ENCODE results near the gene DLX5. TPM values are rescaled to one million over a fixed set of nuclear protein-coding genes. Genes with fewer than 3 reads are reported as not detected.

The DLX5 gene
- total and polyA plus RNA-seq, 2 donors (not counting 3 experiments of a cell fraction or from before 2014, with no cell fraction given) = not detected

DNA sequence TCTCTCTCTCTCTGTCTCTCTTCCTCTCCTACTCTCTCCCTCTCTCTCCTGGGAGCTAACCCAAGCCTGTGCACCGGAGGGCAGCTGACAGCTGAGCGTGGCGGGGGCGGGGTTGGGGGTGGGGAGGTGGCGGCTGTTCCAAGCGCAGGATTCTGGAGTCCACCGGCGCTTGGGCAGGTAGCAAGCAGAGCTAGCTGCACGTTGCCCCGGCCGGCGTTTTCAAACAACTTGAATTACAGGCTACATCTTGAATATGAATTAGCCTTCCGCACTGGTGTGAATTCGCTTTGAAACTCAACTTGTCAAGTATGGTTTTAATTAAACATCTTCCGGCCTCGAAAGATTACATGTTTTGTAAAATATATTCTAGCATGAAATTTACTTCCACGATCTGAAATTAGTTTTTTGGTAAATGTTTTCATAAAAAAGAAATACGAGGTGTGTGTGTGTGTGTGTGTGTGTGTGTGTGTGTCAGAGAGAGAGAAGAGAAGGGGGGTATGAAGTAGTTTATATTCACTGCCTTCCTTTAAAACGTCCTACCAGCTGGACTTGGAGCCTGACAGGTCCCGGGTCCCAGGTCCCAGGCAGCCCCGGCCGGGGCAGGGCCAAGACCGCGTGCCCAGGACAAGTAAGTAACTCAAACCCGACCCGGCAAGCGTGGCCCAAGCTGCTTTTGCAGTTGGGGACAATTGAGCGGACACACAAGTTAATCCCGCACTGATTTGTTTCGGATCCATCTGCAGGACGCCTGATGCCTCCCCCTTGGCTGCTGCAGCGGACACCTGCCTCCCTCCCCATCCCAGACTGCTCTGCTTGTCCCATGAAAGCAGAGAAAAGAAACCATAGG, 28.3 kb downstream of the DLX5 start:
- Histone ChIP-seq H3K4me1 (ENCODE audit: control insufficient read depth, extremely low read depth, insufficient read depth, low read length) (no peaks in the 10 kb centered on the region), H3K9ac (replicated peaks; ENCODE audit: extremely low read depth, insufficient read depth, low read length) (no peak overlapping the region), H3K27me3 (ENCODE audit: control insufficient read depth in 2 of 2, insufficient read depth in 2 of 2, low read length in 2 of 2) (peaks cover 90 to 97% of the 10 kb centered on the region in 2 experiments), H3K4me3 (replicated peaks in 1 of 3; ENCODE audit: insufficient read depth in 1 of 3, low read depth in 1 of 3, low read length in 3 of 3) (no peak overlapping the region), H2AFZ (ENCODE audit: low read depth, low read length) (no peak overlapping the region), H3K27ac (ENCODE audit: insufficient read depth, low read depth, low read length) (no peak overlapping the region), H3K79me2 (ENCODE audit: control insufficient read depth, insufficient read depth, low read length) (no peaks in the 10 kb centered on the region), H3K36me3 (ENCODE audit: control insufficient read depth in 2 of 2, extremely low read depth in 1 of 2, insufficient read depth in 2 of 2, low read length in 2 of 2) (no peaks in the 10 kb centered on the region), H3K9me3 (replicated peaks; ENCODE audit: control insufficient read depth, insufficient read depth, low read length) (no peaks in the 10 kb centered on the region), H3K9me1 (replicated peaks; ENCODE audit: control insufficient read depth, extremely low read depth, insufficient read depth, low read length) (no peaks in the 10 kb centered on the region), H4K20me1 (replicated peaks; ENCODE audit: control insufficient read depth, extremely low read depth, insufficient read depth, low read length) (no peaks in the 10 kb centered on the region), H3K4me2 (ENCODE audit: insufficient read depth, low read length) (no peak overlapping the region)
- no TSS peak for BruUV-seq (replicated peaks)
- ChIA-PET POLR2A (no interaction called here), CTCF (no interaction called here)
- dilution Hi-C loops (cut with MboI; ENCODE audit: extremely low pct_ligation_motif_present, low sequenced_read_pairs) = no loop called here
- intact Hi-C loops (cut with micrococcal nuclease) = no loop called here
- no peak for DNase-seq (ENCODE audit: low read depth, low spot score)
- no peak for FAIRE-seq
- TF ChIP-seq GATA2 (IDR thresholded peaks at IDR 0.05; ENCODE audit: insufficient read depth, insufficient read length, low read depth, low read length) = no peak
- TF ChIP-seq MYC (IDR thresholded peaks at IDR 0.05; ENCODE audit: low read depth, low read length) = no peak

DNA sequence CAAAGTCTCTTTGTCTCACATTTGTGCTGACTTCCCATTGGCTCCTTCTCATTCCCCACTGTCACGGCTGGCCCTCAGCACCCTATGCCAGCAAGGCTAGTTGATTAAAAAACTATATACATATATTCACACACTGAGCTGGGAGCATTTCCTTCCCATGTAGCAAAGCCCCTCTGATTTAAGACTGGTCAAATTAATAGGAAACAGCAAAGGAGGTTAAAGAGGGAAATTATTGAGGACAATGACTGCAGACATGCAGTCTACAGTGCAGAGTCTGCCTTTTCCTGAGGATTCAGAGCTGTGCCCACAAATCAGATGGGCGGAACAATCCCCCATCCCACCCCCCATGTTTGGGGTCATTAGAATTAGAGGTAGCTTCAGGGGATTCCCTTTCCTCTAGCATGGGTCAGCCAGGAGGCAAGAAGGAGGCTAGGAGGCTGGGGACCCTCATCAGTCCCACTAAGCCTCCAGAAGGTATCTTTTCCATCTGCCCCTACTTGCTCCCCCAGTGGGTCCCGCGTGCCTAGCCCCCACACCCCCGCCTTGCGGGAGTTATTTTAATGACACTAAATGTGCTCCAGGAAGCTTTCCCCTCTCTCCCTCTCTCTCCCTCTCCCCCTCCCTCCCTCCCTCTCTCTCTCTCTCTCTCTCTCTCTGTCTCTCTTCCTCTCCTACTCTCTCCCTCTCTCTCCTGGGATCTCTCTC, 29.1 kb downstream of the DLX5 start:
- Histone ChIP-seq H3K27ac (ENCODE audit: insufficient read depth, low read depth, low read length) (no peak overlapping the region), H4K20me1 (replicated peaks; ENCODE audit: control insufficient read depth, extremely low read depth, insufficient read depth, low read length) (no peaks in the 10 kb centered on the region), H3K27me3 (ENCODE audit: control insufficient read depth in 2 of 2, insufficient read depth in 2 of 2, low read length in 2 of 2) (peaks cover 82 to 95% of the 10 kb centered on the region in 2 experiments), H3K36me3 (ENCODE audit: control insufficient read depth in 2 of 2, extremely low read depth in 1 of 2, insufficient read depth in 2 of 2, low read length in 2 of 2) (no peaks in the 10 kb centered on the region), H3K9me3 (replicated peaks; ENCODE audit: control insufficient read depth, insufficient read depth, low read length) (no peaks in the 10 kb centered on the region), H3K4me2 (ENCODE audit: insufficient read depth, low read length) (no peak overlapping the region), H3K9me1 (replicated peaks; ENCODE audit: control insufficient read depth, extremely low read depth, insufficient read depth, low read length) (no peaks in the 10 kb centered on the region), H3K9ac (replicated peaks; ENCODE audit: extremely low read depth, insufficient read depth, low read length) (no peak overlapping the region), H3K4me1 (ENCODE audit: control insufficient read depth, extremely low read depth, insufficient read depth, low read length) (no peaks in the 10 kb centered on the region), H2AFZ (ENCODE audit: low read depth, low read length) (no peak overlapping the region), H3K79me2 (ENCODE audit: control insufficient read depth, insufficient read depth, low read length) (no peaks in the 10 kb centered on the region), H3K4me3 (replicated peaks in 1 of 3; ENCODE audit: insufficient read depth in 1 of 3, low read depth in 1 of 3, low read length in 3 of 3) (no peak overlapping the region)
- CTCF ChIA-PET = no interaction called here
- dilution Hi-C loops (cut with MboI; ENCODE audit: extremely low pct_ligation_motif_present, low sequenced_read_pairs) (no loop called here), intact Hi-C loops (cut with micrococcal nuclease) (no loop called here)
- DNase-seq (ENCODE audit: low read depth, low spot score) (no peak), FAIRE-seq (no peak)
- BruUV-seq (replicated peaks) = no TSS peak
- no peak for TF ChIP-seq EZH2 (IDR thresholded peaks at IDR 0.05; ENCODE audit: borderline replicate concordance, low read depth, low read length, severe bottlenecking)
- no peak for TF ChIP-seq POLR2AphosphoS5 (IDR thresholded peaks at IDR 0.05; ENCODE audit: insufficient read depth, low read depth, low read length)
- TF ChIP-seq JUN (IDR thresholded peaks at IDR 0.05; ENCODE audit: borderline replicate concordance, insufficient read depth, insufficient read length, low read depth) = no peak
- TF ChIP-seq POLR2A (IDR thresholded peaks at IDR 0.05; ENCODE audit: low read depth, low read length) = no peak
- POLR2A ChIA-PET = no interaction called here

Data from endothelial cell of umbilical vein (primary cell).